ENCODE measurements around the gene KCNH2.
A peak's percentile ranks its signal among the peaks of the same experiment; 100 is the strongest.

The KCNH2 gene

DNA sequence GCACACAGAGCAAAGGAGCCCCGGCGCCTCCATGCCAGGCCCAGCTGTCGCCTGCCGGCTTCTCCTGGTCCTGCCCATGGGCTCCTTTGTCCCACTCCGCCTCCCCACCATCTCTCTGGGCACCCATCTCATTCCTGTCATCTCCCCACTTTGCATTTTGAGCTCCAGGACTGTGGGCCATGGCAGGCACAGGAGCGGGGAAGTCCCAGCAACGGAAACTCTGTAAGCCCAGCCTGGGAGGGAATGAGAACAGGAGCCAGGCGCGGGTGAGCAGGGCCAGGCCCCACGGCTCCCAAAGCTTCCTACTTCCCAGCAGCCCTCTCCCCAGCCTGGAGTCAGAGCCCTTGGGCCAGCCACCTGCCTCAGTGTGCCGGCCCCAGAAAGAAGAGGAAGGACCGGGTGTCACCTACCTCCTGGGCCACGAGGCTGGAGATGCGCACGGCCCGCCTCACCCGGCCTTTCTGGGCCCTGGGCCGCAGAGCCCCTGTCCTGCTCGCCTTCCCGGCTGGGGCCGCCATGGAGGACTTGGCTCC is 23.1 kb downstream of the KCNH2 start:
- Histone ChIP-seq H3K4me3 (peak overlapping the region; percentile 57), H3K27ac (no peak overlapping the region)
- no peak for DNase-seq (ENCODE audit: low spot score)
- TF ChIP-seq, protein P1, sequence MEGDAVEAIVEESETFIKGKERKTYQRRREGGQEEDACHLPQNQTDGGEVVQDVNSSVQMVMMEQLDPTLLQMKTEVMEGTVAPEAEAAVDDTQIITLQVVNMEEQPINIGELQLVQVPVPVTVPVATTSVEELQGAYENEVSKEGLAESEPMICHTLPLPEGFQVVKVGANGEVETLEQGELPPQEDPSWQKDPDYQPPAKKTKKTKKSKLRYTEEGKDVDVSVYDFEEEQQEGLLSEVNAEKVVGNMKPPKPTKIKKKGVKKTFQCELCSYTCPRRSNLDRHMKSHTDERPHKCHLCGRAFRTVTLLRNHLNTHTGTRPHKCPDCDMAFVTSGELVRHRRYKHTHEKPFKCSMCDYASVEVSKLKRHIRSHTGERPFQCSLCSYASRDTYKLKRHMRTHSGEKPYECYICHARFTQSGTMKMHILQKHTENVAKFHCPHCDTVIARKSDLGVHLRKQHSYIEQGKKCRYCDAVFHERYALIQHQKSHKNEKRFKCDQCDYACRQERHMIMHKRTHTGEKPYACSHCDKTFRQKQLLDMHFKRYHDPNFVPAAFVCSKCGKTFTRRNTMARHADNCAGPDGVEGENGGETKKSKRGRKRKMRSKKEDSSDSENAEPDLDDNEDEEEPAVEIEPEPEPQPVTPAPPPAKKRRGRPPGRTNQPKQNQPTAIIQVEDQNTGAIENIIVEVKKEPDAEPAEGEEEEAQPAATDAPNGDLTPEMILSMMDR (IDR thresholded peaks at IDR 0.05): no peak

DNA sequence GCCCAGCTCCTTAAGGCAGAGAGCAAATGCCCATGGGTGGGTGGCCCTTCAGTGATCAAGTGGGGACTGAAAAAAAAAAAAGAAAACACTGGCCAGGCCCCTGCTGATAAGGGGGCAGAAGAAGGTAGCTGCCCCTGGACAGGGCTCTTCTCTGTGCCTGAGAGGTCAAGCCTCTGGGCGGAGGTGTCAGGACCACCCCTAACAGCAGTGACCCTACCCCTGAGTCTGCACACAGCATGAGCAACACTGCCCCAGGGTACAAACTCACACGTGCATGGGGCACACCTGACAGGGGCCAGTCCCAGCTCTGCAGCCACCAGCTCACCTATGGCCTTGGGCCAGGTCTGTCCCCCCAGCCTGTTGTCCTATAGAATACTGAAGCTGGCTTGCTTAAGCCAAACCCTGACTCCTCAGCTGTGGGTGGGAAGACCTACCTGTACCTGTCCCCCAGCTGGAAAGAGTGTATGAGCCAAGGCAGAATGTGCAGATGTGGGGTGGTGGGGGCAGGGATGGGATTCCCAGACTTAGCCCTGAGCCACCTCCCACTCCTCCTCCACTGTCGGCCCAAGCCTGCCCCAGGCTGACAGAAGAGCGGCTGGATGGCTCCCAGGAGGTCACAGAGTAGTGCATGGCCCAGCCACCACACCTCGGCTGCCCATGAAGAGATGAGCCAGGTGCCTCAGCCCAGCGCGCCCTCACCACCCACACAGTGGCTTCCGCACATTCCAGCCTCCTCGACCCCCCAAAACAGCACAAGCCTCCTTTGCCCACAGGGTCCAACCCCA is 23.7 kb downstream of the KCNH2 start:
- H3K27ac ChIP-seq: no peak overlapping the region
- TF ChIP-seq, protein P1 (IDR thresholded peaks at IDR 0.05): no peak
- DNase-seq (ENCODE audit: low spot score): no peak
- H3K4me3 ChIP-seq: no peak overlapping the region

DNA sequence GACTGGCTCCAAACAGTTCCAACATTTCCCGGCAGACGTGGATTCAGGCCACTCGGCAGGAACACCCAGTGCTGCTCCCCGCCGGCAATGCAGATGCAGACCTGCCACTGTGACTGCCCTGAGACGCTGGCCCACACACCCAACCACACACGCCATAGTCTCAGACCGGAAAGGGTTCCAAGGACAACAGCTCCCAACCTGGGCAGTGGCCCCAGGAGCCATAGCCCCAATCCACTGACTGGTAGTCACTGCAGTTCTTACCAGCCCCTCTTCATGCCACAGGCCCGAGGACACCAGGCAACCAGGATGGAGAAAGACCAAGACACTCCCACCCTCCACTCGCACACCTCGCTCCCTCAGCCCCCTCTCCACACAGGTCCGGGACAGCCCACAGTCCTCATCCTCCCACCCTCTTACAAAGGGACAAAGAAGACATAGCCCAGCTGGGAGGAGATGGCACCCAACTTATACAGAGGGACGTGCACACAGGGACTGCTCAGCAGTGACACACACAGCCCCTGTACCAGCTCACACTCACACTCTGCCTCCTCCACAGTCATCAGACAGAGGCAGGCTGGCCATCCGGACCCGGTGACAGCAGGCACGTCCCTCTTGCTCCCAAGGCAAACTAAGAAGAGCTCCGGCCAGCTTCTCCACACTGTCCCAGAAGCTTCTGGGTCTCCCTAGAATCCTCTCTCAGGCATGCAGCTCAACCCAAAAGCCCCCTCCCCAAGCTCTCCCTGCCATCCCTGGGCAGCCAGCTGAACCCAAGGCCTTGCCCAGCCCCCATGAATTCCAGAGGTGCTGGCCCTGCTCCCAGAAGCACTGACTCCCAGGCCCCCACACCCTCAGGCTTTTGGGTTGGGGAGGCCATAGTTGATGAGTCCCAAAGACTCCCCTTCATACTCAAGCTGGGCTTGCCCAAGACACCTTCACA is 24.8 kb downstream of the KCNH2 start:
- DNase-seq (ENCODE audit: low spot score): no peak
- TF ChIP-seq, protein P1 (IDR thresholded peaks at IDR 0.05): no peak
- H3K27ac ChIP-seq: no peak overlapping the region
- H3K4me3 ChIP-seq: no peak overlapping the region

DNA sequence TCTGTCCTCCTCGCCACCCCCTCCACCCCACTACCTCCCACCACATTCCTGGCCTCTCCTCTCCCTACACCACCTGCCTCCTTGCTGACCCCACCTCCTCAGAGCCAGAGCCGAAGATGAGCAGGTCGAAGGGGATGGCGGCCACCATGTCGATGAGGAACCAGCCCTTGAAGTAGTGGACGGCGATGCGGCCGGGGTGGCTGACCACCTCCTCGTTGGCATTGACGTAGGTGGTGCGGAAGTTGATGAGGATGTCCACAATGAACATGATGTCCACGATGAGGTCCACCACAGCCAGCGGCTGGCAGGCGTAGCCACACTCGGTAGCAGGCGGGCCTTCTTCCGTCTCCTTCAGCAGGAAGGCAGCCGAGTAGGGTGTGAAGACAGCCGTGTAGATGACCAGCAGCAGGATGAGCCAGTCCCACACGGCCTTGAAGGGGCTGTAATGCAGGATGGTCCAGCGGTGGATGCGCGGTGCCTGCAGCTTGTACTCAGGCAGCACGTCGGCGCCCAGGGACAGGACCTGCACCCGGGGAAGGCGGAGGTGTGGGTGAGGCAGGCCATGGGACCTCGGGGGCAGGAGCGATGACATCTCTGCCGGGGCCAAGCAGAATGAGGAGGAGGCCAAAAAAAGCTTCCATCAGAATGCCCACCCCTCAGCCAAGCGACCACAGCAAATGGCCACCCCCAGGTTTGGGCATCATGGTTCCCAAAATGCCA is 25.6 kb downstream of the KCNH2 start:
- Histone ChIP-seq H3K27ac (no peak overlapping the region), H3K4me3 (no peak overlapping the region)
- TF ChIP-seq, protein P1 (IDR thresholded peaks at IDR 0.05): no peak
- no peak for DNase-seq (ENCODE audit: low spot score)

DNA sequence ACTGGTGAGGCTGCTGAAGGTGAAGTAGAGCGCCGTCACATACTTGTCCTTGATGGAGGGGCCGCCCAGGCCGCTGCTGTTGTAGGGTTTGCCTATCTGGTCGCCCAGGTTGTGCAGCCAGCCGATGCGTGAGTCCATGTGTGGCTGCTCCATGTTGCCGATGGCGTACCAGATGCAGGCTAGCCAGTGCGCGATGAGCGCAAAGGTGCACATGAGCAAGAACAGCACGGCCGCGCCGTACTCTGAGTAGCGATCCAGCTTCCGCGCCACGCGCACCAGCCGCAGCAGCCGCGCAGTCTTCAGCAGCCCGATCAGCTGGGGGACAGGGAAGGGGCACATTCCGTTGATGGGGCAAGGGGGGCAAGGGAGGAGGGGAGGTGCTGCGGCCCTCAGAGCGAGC is 26.6 kb downstream of the KCNH2 start:
- DNase-seq (ENCODE audit: low spot score): no peak
- Histone ChIP-seq H3K4me3 (no peak overlapping the region), H3K27ac (no peak overlapping the region)
- TF ChIP-seq, protein P1 (IDR thresholded peaks at IDR 0.05): no peak

DNA sequence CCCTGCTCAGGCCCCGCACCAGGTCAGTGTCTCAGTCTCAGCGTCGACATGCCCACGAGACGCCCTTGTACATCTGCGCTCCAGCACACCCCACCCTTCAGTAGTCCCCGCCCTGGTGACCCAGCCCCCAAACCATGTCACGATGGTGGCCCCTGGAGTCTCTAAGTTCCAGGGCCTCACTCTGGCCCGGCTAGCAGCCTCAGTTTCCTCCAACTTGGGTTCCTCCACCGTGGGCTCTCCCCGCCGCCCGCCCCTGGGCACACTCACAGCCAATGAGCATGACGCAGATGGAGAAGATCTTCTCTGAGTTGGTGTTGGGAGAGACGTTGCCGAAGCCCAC is 27.0 kb downstream of the KCNH2 start:
- no peak overlapping the region for H3K4me3 ChIP-seq
- no peak overlapping the region for H3K27ac ChIP-seq
- TF ChIP-seq, protein P1 (IDR thresholded peaks at IDR 0.05): no peak
- DNase-seq (ENCODE audit: low spot score): no peak
